Thymus (tissue), 11 donors: ENCODE results near the gene ARL14EPL. TPM values are rescaled to one million over a fixed set of nuclear protein-coding genes. Genes with fewer than 3 reads are reported as not detected.
"Not testable (repeated sequence)": the region's sequence is repeated elsewhere in the genome, so short reads cannot be mapped to it uniquely, and the experiment has no call there.

ENCODE experiments used
- DNase-seq, 9 donors: peaks; one replicate each; pipeline ENCODE4 v3.0.0-alpha.2; 2013; ENCODE audit warnings: low spot score in 9 of 9, low read depth in 6 of 9, missing footprints in 1 of 9
- H3K27ac ChIP-seq, 2 donors: one replicate each; pipeline ENCODE4 v1.5.1; 2013; ENCODE audit warnings: control low read depth in 1 of 2, low read depth in 1 of 2, low read length in 1 of 2, mild to moderate bottlenecking in 1 of 2, moderate library complexity in 1 of 2
- H3K27me3 ChIP-seq, 2 donors: one replicate each; pipeline ENCODE4 v1.5.1; 2013; ENCODE audit warnings: low read length in 1 of 2; ENCODE audit not compliant: control insufficient read depth in 2 of 2, insufficient read depth in 1 of 2
- H3K36me3 ChIP-seq, 2 donors: one replicate each; pipeline ENCODE4 v1.5.1; 2013; ENCODE audit warnings: low read length in 1 of 2, mild to moderate bottlenecking in 1 of 2, moderate library complexity in 1 of 2; ENCODE audit not compliant: control insufficient read depth in 2 of 2, insufficient read depth in 2 of 2
- H3K4me1 ChIP-seq, 2 donors: one replicate each; pipeline ENCODE4 v1.5.1; 2013; ENCODE audit warnings: low read length in 2 of 2; ENCODE audit not compliant: control insufficient read depth in 2 of 2, insufficient read depth in 2 of 2
- H3K4me3 ChIP-seq, 2 donors: one replicate each; pipeline ENCODE4 v1.5.1; 2013; ENCODE audit warnings: low read length in 2 of 2, control low read depth in 1 of 2, mild to moderate bottlenecking in 1 of 2
- H3K9me3 ChIP-seq, 2 donors: one replicate each; pipeline ENCODE4 v1.5.1; 2013; ENCODE audit warnings: low read length in 1 of 2, mild to moderate bottlenecking in 1 of 2; ENCODE audit not compliant: control insufficient read depth in 2 of 2, insufficient read depth in 1 of 2
- WGBS: extraction: QIAGEN DNeasy Blood & Tissue Kit; methylation state at CpG from one replicate; pipeline ENCODE4 v1.1.7; 2013; 5-methylcytosine and 5-hydroxymethylcytosine counted together
- polyA plus RNA-seq: library from polyadenylated mRNA; stranded (reverse); fragments of 200-250 nt; gene quantifications from one replicate; pipeline ENCODE4 v1.2.3, GENCODE V29; 2013
- total RNA-seq: library from RNA; stranded (reverse); fragments of 120-200 nt; gene quantifications from one replicate; pipeline ENCODE4 v1.2.4, GENCODE V29; 2013
- donor health status: healthy.

ARL14EPL gene
- total and polyA plus RNA-seq, 2 donors, result 0.18 TPM; not detected in 1

GRCh38 chr5:116068028-116068632, 35.9 kb downstream of the ARL14EPL start:
- no peaks in the 10 kb centered on the region for H3K9me3 ChIP-seq
- no peaks in the 10 kb centered on the region for H3K27me3 ChIP-seq
- DNase-seq, result peak; percentile 13 to 75 (median 53)
- WGBS, result 41% methylated on average over 4 of the region's 4 CpGs
- no peak overlapping the region for H3K27ac ChIP-seq
- no peaks in the 10 kb centered on the region for H3K4me1 ChIP-seq
- H3K4me3 ChIP-seq, result no peak overlapping the region
- H3K36me3 ChIP-seq, result no peaks in the 10 kb centered on the region

DNA sequence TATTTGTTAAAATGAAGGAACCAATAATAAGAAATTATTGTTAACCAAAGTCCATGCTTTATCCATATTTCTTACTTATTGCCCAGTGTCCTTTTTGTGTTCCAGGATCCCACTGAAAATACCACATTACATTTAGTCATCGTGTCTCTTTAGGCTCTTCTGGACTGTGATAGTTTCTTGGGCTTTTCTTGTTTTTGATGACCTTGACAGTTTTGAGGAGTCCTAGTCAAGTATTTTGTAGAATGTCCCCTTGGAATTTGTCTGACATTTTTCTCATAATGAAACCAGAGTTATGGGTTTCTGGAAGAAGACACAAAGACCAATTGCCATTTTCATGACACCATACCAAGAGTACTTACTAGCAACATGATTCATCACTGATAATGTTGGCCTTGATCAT, 38.9 kb downstream of the ARL14EPL start:
- no peaks in the 10 kb centered on the region for H3K4me1 ChIP-seq
- H3K27me3 ChIP-seq, result no peaks in the 10 kb centered on the region
- no peak overlapping the region for H3K27ac ChIP-seq
- DNase-seq, result no peak
- no peak overlapping the region for H3K4me3 ChIP-seq
- WGBS, result 98% methylated on average over 1 of the region's 1 CpG
- H3K36me3 ChIP-seq, result no peaks in the 10 kb centered on the region
- H3K9me3 ChIP-seq, result no peaks in the 10 kb centered on the region

- no peak for DNase-seq
These were observed 43.0 kb downstream of the ARL14EPL start for GRCh38 chr5:116075191-116075831.

GRCh38 chr5:116076496-116076895, 44.2 kb downstream of the ARL14EPL start:
- DNase-seq, result peak in 1 of 9 donors; percentile 24
- no peaks in the 10 kb centered on the region for H3K36me3 ChIP-seq
- WGBS, result 34% methylated on average over 1 of the region's 1 CpG

More at GRCh38 chr5:116075191-116075831, 43.0 kb downstream of the ARL14EPL start:
- Histone ChIP-seq H3K27me3 (no peaks in the 10 kb centered on the region), H3K4me1 (no peaks in the 10 kb centered on the region), H3K27ac (no peak overlapping the region), H3K36me3 (no peaks in the 10 kb centered on the region), H3K9me3 (no peaks in the 10 kb centered on the region), H3K4me3 (no peak overlapping the region)
- WGBS, result 49% methylated on average over 6 of the region's 6 CpGs

GRCh38 chr5:116078199-116078598, 45.9 kb downstream of the ARL14EPL start:
- WGBS, result 98% methylated on average over 5 of the region's 5 CpGs
- no peaks in the 10 kb centered on the region for H3K4me1 ChIP-seq
- no peak overlapping the region for H3K4me3 ChIP-seq
- no peak for DNase-seq
- no peak overlapping the region for H3K27ac ChIP-seq
- H3K27me3 ChIP-seq, result no peaks in the 10 kb centered on the region
- H3K36me3 ChIP-seq, result no peaks in the 10 kb centered on the region
- no peaks in the 10 kb centered on the region for H3K9me3 ChIP-seq

More at GRCh38 chr5:116076496-116076895, 44.2 kb downstream of the ARL14EPL start:
- H3K27ac ChIP-seq, result no peak overlapping the region
- no peaks in the 10 kb centered on the region for H3K9me3 ChIP-seq
- H3K27me3 ChIP-seq, result no peaks in the 10 kb centered on the region
- no peaks in the 10 kb centered on the region for H3K4me1 ChIP-seq
- no peak overlapping the region for H3K4me3 ChIP-seq

DNA sequence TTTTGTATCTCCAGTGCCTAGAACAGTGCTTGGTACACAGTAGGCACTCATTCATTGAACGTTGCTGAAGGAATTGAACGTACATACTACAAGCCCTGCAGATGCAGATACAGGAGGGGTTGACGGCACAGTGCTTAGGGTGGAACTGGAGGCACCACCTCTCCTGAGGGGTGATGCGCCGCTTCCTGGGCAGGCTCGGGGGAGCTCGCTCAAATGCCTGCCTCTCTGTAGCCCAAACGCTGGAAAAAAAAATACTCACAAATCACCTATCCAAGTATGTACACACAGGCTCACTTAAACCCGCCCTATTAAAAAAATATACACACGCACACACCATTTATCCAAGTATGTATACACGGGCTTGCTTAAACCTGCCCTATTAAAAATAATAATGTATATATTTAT, 52.0 kb downstream of the ARL14EPL start:
- H3K36me3 ChIP-seq, result no peaks in the 10 kb centered on the region
- peak overlapping the region; percentile 66 to 95 for H3K4me3 ChIP-seq
- 24% methylated on average over 11 of the region's 11 CpGs for WGBS
- H3K4me1 ChIP-seq, result peaks cover 2 to 12% of the 10 kb centered on the region in 2 donors
- peak overlapping the region; percentile 56 to 95 for H3K27ac ChIP-seq
- peak; percentile 3 to 65 (median 20) for DNase-seq
- H3K9me3 ChIP-seq, result no peaks in the 10 kb centered on the region
- no peaks in the 10 kb centered on the region for H3K27me3 ChIP-seq

GRCh38 chr5:116084871-116085715, 52.8 kb downstream of the ARL14EPL start, which contains the start of gene COMMD10:
Gene COMMD10, plus strand, starts transcription at chr5:116085025.
- DNase-seq, result peak; percentile 56 to 91 (median 75)
- H3K9me3 ChIP-seq, result no peaks in the 10 kb centered on the region
- H3K27me3 ChIP-seq, result no peaks in the 10 kb centered on the region
- peaks cover 0 to 7% of the 10 kb centered on the region in 2 donors for H3K36me3 ChIP-seq
- H3K4me1 ChIP-seq, result peaks cover 2 to 12% of the 10 kb centered on the region in 2 donors
- WGBS, result under 1% methylated on average over 65 of the region's 65 CpGs
- peak within 1 kb of the TSS; percentile 95 to 99 for H3K27ac ChIP-seq
- H3K4me3 ChIP-seq, result peak within 1 kb of the TSS; percentile 66 to 95

DNA sequence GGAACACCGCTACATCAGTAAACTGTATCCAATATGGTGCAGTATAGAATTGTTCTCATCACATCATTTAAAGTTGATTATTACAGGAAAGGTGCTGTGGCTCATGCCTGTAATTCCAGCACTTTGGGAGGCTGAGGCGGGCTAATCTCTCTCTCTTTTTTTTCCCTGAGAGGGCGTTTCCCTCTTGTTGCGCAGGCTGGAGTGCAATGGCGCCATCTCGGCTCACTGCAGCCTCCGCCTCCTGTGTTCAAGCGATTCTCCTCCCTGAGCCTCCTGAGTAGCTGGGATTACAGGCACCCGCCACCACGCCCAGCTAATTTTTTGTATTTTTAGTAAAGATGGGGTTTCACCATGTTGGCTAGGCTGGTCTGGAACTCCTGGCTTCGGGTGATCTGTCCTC, 54.0 kb downstream of the ARL14EPL start:
- H3K9me3 ChIP-seq, H3K27ac ChIP-seq, H3K4me3 ChIP-seq, H3K36me3 ChIP-seq, DNase-seq, H3K27me3 ChIP-seq: not testable (repeated sequence)
- peaks cover 2 to 12% of the 10 kb centered on the region in 2 donors for H3K4me1 ChIP-seq
- WGBS, result over 99% methylated on average over 11 of the region's 11 CpGs

DNA sequence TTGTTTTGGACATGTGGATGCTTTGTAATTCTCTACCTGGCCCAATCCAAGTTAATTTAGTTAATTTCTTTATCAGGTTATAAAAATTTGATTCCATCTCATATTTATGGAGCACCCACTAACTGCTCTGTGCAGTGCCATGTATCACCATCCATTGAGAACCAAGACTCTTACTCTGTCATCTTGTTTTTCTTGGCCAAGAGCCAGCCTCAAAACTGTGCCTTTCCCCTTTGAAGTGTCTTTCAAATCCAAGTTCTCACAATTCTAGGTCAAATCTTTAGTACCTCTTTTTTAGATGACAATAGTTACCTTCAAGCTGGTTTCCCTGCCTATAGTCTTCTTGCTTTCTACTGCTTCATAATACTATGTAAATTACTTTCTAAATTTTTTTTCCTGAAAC, 55.8 kb downstream of the ARL14EPL start:
- Histone ChIP-seq H3K36me3 (peaks cover 3 to 20% of the 10 kb centered on the region in 2 donors), H3K27me3 (no peaks in the 10 kb centered on the region), H3K4me1 (peaks cover 2 to 12% of the 10 kb centered on the region in 2 donors), H3K27ac (no peak overlapping the region), H3K4me3 (no peak overlapping the region), H3K9me3 (no peaks in the 10 kb centered on the region)
- peak in 1 of 9 donors; percentile 10 for DNase-seq
